Measurements from ENCODE around the gene LOXL1. TPM values are rescaled to one million over a fixed set of nuclear protein-coding genes. Genes with fewer than 3 reads are reported as not detected.
A peak's percentile ranks its signal among the peaks of the same experiment; 100 is the strongest.

LOXL1 gene
- total and polyA plus RNA-seq, 2 of the 4 experiments (the other 2 are of a cell fraction), result 148 to 332 TPM

- ATAC-seq (ENCODE audit: low read depth), result peak; percentile 9
- peak overlapping the region; percentile 38 for H2BK5ac ChIP-seq (ENCODE audit: low read depth, low read length, poor library complexity, severe bottlenecking)
- H2BK15ac ChIP-seq (ENCODE audit: low read depth, low read length), result peak overlapping the region; percentile 68; the same call in 1 of the 3 replicates
- dilution Hi-C loops (cut with HindIII; ENCODE audit: low sequenced_read_pairs, unreplicated experiment) (no loop called here), in situ Hi-C loops (cut with MboI; ENCODE audit: low sequenced_read_pairs) (no loop called here), intact Hi-C loops (cut with micrococcal nuclease) (no loop called here)
- H4K91ac ChIP-seq (ENCODE audit: insufficient read depth, low read depth, low read length), result peak overlapping the region; percentile 58; the same call in 1 of the 2 replicates
- 0 out of 2 replicates have a peak overlapping the region, but pooled peaks have one; percentile 5 for H2BK20ac ChIP-seq (ENCODE audit: low read depth, low read length)
- peak overlapping the region; percentile 89; the same call in 1 of the 2 replicates for H3K23ac ChIP-seq (ENCODE audit: low read depth, low read length)
- H2AFZ ChIP-seq (replicated peaks; ENCODE audit: low read length, poor library complexity), result peak overlapping the region; percentile 64
- CTCF ChIA-PET, result interaction anchor here (1.1 kb wide), 1 partner anchor 32 kb away, joined by 3 read pairs; no protein-coding TSS in a partner anchor
- peaks cover 36% of the 10 kb centered on the region for H3K9me1 ChIP-seq (ENCODE audit: insufficient read depth, low read length)
- H4K5ac ChIP-seq (ENCODE audit: low read depth, low read length), result no peak overlapping the region
- peak overlapping the region; percentile 91 for H3K14ac ChIP-seq (replicated peaks; ENCODE audit: low read depth, low read length)
- 74% methylated on average over 2 of the region's 8 CpGs; no CpG with 5 or more reads in 1 of the 2 experiments for WGBS, 2 experiments (ENCODE audit: extremely low coverage in 2 of 2, insufficient read length in 1 of 2)
- peak overlapping the region; percentile 73 for H3K4me2 ChIP-seq (ENCODE audit: low read depth, low read length)
- H3K79me1 ChIP-seq (ENCODE audit: low read depth in 1 of 2, low read length in 2 of 2), result peaks cover 40 to 87% of the 10 kb centered on the region in 2 experiments
- peaks cover 12% of the 10 kb centered on the region for H3K36me3 ChIP-seq (ENCODE audit: control insufficient read depth, insufficient read depth, low read length)
- no peak overlapping the region for H3K56ac ChIP-seq (ENCODE audit: extremely low read depth, insufficient read depth, low read length)
- DNase-seq, result peak; percentile 93
- H2AK5ac ChIP-seq (ENCODE audit: low read depth, low read length), result peak overlapping the region; percentile 80
- peak overlapping the region; percentile 17; the same call in 1 of the 2 replicates for H3K18ac ChIP-seq (ENCODE audit: low read depth, low read length)
- POLR2A ChIA-PET (ENCODE audit: unreplicated experiment), result no interaction called here
- peak overlapping the region; percentile 28 to 71; a peak in 2 of 4 replicates for H4K8ac ChIP-seq (ENCODE audit: low read depth in 2 of 2, low read length in 2 of 2)
- H2BK120ac ChIP-seq (ENCODE audit: low read depth, low read length), result peak overlapping the region; percentile 68
- peak overlapping the region; percentile 49 for H3K9ac ChIP-seq (ENCODE audit: low read depth, low read length)
- TF ChIP-seq MAZ (IDR thresholded peaks at IDR 0.05; ENCODE audit: borderline replicate concordance, low read depth, low read length) (peak; percentile 29; the same call in 1 of the 2 replicates), MXI1 (IDR thresholded peaks at IDR 0.05; ENCODE audit: borderline replicate concordance, low read depth, low read length) (peak; percentile 94), USF2 (IDR thresholded peaks at IDR 0.05; ENCODE audit: low read depth, low read length) (0 out of 2 replicates have a peak, but pooled peaks have one; percentile 34), BHLHE40 (IDR thresholded peaks at IDR 0.05; ENCODE audit: low read depth, low read length) (peak; percentile 79), ELK1 (IDR thresholded peaks at IDR 0.05; ENCODE audit: borderline replicate concordance, low read depth, low read length) (no peak)
- peak overlapping the region; percentile 89 for H3K4ac ChIP-seq (ENCODE audit: low read depth, low read length)
- no peaks in the 10 kb centered on the region for H3K27me3 ChIP-seq (ENCODE audit: control insufficient read depth, insufficient read depth, low read length)
- no peaks in the 10 kb centered on the region for H3K9me3 ChIP-seq (ENCODE audit: control insufficient read depth, insufficient read depth, low read length)
- H4K20me1 ChIP-seq (ENCODE audit: insufficient read depth, low read length), result peaks cover 66% of the 10 kb centered on the region
- H3K27ac ChIP-seq (ENCODE audit: insufficient read depth, low read length), result peak overlapping the region; percentile 50
- peaks cover 42% of the 10 kb centered on the region for H3K4me1 ChIP-seq (ENCODE audit: control insufficient read depth, insufficient read depth, low read length)
- H3K4me3 ChIP-seq (ENCODE audit: insufficient read depth, low read depth, low read length), result no peak overlapping the region
- H2AK9ac ChIP-seq (replicated peaks; ENCODE audit: low read depth, low read length, poor library complexity), result peak overlapping the region; percentile 95
- no TSS peak for BruUV-seq (replicated peaks)
These were observed 4.1 kb downstream of the LOXL1 start for GRCh38 chr15:73930371-73930770.
